ENCODE measurements around the gene N4BP2L2.

DNA sequence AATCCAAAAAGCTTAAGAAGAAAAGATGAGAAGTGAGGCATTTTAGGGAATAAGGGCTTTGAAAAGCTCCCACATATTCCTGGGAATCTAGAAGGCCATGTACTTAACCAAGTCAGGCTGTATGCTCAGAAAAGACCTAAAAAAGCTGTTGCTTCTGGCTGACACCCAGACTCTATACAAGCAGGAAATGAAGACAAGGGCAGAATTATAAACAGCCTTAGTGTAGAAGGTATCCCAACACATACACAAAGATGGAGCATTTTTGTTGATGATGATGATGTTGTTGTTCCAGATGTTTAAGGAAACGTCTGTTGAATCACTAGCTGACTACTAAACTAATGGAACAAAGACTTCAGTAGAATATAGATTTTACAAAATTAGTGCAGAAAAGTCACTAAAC, 84.6 kb downstream of the N4BP2L2 start:
- TF ChIP-seq, protein P1, sequence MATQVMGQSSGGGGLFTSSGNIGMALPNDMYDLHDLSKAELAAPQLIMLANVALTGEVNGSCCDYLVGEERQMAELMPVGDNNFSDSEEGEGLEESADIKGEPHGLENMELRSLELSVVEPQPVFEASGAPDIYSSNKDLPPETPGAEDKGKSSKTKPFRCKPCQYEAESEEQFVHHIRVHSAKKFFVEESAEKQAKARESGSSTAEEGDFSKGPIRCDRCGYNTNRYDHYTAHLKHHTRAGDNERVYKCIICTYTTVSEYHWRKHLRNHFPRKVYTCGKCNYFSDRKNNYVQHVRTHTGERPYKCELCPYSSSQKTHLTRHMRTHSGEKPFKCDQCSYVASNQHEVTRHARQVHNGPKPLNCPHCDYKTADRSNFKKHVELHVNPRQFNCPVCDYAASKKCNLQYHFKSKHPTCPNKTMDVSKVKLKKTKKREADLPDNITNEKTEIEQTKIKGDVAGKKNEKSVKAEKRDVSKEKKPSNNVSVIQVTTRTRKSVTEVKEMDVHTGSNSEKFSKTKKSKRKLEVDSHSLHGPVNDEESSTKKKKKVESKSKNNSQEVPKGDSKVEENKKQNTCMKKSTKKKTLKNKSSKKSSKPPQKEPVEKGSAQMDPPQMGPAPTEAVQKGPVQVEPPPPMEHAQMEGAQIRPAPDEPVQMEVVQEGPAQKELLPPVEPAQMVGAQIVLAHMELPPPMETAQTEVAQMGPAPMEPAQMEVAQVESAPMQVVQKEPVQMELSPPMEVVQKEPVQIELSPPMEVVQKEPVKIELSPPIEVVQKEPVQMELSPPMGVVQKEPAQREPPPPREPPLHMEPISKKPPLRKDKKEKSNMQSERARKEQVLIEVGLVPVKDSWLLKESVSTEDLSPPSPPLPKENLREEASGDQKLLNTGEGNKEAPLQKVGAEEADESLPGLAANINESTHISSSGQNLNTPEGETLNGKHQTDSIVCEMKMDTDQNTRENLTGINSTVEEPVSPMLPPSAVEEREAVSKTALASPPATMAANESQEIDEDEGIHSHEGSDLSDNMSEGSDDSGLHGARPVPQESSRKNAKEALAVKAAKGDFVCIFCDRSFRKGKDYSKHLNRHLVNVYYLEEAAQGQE (IDR thresholded peaks at IDR 0.05; ENCODE audit: unreplicated experiment): no peak
- TF ChIP-seq, protein P2, sequence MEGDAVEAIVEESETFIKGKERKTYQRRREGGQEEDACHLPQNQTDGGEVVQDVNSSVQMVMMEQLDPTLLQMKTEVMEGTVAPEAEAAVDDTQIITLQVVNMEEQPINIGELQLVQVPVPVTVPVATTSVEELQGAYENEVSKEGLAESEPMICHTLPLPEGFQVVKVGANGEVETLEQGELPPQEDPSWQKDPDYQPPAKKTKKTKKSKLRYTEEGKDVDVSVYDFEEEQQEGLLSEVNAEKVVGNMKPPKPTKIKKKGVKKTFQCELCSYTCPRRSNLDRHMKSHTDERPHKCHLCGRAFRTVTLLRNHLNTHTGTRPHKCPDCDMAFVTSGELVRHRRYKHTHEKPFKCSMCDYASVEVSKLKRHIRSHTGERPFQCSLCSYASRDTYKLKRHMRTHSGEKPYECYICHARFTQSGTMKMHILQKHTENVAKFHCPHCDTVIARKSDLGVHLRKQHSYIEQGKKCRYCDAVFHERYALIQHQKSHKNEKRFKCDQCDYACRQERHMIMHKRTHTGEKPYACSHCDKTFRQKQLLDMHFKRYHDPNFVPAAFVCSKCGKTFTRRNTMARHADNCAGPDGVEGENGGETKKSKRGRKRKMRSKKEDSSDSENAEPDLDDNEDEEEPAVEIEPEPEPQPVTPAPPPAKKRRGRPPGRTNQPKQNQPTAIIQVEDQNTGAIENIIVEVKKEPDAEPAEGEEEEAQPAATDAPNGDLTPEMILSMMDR (conservative IDR thresholded peaks at IDR 0.05; ENCODE audit: low read depth in 2 of 2): no peak
- TF ChIP-seq EZH2phosphoT487 (IDR thresholded peaks at IDR 0.05; ENCODE audit: unreplicated experiment): no peak
- TF ChIP-seq JUNB (IDR thresholded peaks at IDR 0.05; ENCODE audit: unreplicated experiment): no peak

Measured in GM23338 (cell line).